WI38 (cell line): ENCODE data around the gene NUP58.

Source experiments
- H3K4me3 ChIP-seq: 2 replicates; pipeline ENCODE4 v1.5.1; 2011; ENCODE audit warnings: low read depth, mild to moderate bottlenecking, control low read depth, low read length
- TF ChIP-seq, protein P1 (sequence below): IDR thresholded peaks from 2 replicates; pipeline ENCODE4 v1.5.1; 2012; ENCODE audit warnings: low read depth, mild to moderate bottlenecking, control low read depth, low read length

Gene NUP58

GRCh38 chr13:25380741-25381324, 79.4 kb downstream of the NUP58 start:
- no peak overlapping the region for H3K4me3 ChIP-seq
- TF ChIP-seq, protein P1, sequence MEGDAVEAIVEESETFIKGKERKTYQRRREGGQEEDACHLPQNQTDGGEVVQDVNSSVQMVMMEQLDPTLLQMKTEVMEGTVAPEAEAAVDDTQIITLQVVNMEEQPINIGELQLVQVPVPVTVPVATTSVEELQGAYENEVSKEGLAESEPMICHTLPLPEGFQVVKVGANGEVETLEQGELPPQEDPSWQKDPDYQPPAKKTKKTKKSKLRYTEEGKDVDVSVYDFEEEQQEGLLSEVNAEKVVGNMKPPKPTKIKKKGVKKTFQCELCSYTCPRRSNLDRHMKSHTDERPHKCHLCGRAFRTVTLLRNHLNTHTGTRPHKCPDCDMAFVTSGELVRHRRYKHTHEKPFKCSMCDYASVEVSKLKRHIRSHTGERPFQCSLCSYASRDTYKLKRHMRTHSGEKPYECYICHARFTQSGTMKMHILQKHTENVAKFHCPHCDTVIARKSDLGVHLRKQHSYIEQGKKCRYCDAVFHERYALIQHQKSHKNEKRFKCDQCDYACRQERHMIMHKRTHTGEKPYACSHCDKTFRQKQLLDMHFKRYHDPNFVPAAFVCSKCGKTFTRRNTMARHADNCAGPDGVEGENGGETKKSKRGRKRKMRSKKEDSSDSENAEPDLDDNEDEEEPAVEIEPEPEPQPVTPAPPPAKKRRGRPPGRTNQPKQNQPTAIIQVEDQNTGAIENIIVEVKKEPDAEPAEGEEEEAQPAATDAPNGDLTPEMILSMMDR: no peak

DNA sequence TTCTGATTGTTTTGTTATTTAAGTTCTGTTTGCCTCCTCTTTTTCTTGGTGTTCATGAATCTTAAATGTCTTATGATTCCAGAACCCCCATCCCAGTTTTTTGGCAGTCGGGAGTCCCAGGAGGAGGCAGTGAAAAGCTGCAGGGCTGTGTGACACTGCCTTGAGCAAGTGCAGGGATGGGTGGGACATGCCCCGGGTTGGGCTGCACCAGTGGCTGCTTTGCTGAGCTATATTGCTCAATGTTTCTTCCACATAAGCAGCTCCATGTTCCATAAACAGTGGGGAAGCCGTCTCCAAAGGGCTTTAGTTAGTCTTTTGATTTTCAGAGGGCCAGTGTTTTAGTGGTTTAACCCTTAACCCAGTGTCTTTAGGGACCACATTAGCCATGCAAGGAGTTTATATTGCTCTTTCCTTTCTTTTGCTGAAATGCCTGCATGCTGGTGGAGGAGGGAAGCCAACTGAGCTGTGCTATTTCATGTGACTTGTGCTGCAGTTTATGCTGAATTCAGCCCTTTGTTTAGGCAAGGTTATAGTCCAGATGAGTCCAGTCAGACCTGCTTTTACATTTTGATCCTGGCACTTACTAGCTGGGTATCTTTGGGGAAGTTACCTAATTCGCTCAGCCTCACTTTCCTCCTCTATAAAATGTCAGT, 83.5 kb downstream of the NUP58 start:
- TF ChIP-seq, protein P1: no peak
- H3K4me3 ChIP-seq: no peak overlapping the region

DNA sequence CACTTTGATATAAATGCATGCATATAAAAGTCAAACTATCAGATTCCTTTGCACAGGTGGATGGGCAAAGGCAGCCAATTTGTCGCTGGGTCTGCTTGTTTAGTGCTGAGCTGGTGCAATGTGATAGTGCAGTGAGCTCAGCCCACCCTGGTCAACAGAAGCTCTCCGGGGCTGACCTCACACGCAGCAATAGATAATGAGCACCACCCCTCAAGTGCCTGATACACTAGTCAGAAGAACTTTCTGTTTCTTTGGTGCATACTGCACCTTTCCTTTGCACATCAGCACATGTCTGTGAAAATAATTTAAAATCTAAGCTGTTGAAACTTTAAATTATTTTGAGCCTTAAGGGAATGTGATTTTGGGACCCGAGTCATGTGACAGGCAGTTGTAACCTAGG, 90.5 kb downstream of the NUP58 start:
- TF ChIP-seq, protein P1: no peak
- H3K4me3 ChIP-seq: no peak overlapping the region
